Cardiac muscle cell (in vitro differentiated cells and primary cell): ENCODE measurements around the gene WRAP73. TPM values are rescaled to one million over a fixed set of nuclear protein-coding genes. Genes with fewer than 3 reads are reported as not detected.

Source experiments
- DNase-seq, 2 donors: peaks; one replicate each; pipeline versions ENCODE4 v3.0.0 to v3.0.0-alpha.2; 2010 to 2017; ENCODE audit warnings: low read depth in 1 of 2, low spot score in 1 of 2
- H3K27ac ChIP-seq: fragments of 200-600 bp; sonication (generic); 2 replicates; pipeline ENCODE4 v1.5.1; 2016
- H3K27me3 ChIP-seq: fragments of 200-600 bp; sonication (generic); 2 replicates; pipeline ENCODE4 v1.6.0; 2016; ENCODE audit warnings: control low read depth
- H3K36me3 ChIP-seq: fragments of 200-600 bp; sonication (generic); 2 replicates; pipeline ENCODE4 v1.5.1; 2016; ENCODE audit warnings: control low read depth
- H3K4me1 ChIP-seq: fragments of 200-600 bp; sonication (generic); 2 replicates; pipeline ENCODE4 v1.8.1; 2017; ENCODE audit warnings: low read depth, mild to moderate bottlenecking, mixed run types
- H3K4me3 ChIP-seq: fragments of 200-600 bp; sonication (generic); 2 replicates; pipeline ENCODE4 v1.5.1; 2016; ENCODE audit warnings: mild to moderate bottlenecking
- H3K9me3 ChIP-seq: fragments of 200-600 bp; sonication (generic); 2 replicates; pipeline ENCODE4 v1.5.1; 2017; ENCODE audit warnings: low read depth, mild to moderate bottlenecking, control low read depth
- polyA plus RNA-seq: library from polyadenylated mRNA; unstranded; fragments of >200 nt; fragmentation: Nextera tagmentation; extraction: Ambion mirVana; gene quantifications from 2 replicates; pipeline ENCODE4 v1.2.1, GENCODE V29; 2016
- total RNA-seq: library from RNA; depleted of rRNA; stranded (reverse); fragments of >200 nt; gene quantifications from 2 replicates; pipeline ENCODE4 v1.2.3, GENCODE V29; 2016
- TF ChIP-seq, protein P1 (sequence below): IDR thresholded peaks from 2 replicates; pipeline ENCODE4 v1.5.1; 2012; ENCODE audit warnings: low read depth, mild to moderate bottlenecking, low read length

WRAP73 gene
- total and polyA plus RNA-seq, 2 experiments from 2014 or later: 21.6 to 25.9 TPM

DNA sequence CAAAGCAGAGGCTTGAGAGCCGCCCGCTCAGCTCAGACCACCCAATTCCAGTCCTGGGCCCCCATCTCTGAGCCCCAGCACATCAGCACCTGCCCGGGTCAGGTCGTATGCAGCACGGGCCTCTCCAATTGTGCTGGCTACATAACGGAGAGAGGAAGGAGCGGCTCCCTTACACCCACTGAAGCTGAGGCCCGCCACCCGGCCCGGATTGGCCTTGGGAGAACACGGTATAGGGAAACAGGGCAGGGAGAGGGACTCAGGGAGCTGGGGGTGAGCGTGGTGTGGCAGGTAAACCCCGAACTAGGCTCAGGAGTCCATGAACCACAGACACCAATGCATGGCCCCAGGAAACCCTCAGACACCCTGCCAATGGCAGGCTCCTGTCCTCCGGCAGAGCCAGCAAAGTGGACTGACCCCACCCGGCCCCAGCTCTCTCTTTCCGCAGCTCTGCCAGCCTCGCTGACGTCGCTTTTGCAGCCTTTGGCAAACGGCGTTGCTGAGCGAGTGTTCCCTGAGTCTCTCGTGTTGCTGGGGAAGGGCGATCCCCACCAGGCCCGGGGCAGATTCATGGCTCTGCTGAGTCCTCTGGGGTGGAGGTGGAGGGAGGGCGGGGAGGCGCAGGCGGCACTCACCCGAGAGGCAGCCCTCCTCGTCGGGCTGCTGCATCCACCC, 55.1 kb downstream of the WRAP73 start:
- no peaks in the 10 kb centered on the region for H3K36me3 ChIP-seq
- TF ChIP-seq, protein P1, sequence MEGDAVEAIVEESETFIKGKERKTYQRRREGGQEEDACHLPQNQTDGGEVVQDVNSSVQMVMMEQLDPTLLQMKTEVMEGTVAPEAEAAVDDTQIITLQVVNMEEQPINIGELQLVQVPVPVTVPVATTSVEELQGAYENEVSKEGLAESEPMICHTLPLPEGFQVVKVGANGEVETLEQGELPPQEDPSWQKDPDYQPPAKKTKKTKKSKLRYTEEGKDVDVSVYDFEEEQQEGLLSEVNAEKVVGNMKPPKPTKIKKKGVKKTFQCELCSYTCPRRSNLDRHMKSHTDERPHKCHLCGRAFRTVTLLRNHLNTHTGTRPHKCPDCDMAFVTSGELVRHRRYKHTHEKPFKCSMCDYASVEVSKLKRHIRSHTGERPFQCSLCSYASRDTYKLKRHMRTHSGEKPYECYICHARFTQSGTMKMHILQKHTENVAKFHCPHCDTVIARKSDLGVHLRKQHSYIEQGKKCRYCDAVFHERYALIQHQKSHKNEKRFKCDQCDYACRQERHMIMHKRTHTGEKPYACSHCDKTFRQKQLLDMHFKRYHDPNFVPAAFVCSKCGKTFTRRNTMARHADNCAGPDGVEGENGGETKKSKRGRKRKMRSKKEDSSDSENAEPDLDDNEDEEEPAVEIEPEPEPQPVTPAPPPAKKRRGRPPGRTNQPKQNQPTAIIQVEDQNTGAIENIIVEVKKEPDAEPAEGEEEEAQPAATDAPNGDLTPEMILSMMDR: no peak
- H3K27ac ChIP-seq: no peak overlapping the region
- DNase-seq: no peak
- no peaks in the 10 kb centered on the region for H3K27me3 ChIP-seq
- no peak overlapping the region for H3K4me3 ChIP-seq
- peaks cover 17% of the 10 kb centered on the region for H3K4me1 ChIP-seq
- H3K9me3 ChIP-seq: no peaks in the 10 kb centered on the region

DNA sequence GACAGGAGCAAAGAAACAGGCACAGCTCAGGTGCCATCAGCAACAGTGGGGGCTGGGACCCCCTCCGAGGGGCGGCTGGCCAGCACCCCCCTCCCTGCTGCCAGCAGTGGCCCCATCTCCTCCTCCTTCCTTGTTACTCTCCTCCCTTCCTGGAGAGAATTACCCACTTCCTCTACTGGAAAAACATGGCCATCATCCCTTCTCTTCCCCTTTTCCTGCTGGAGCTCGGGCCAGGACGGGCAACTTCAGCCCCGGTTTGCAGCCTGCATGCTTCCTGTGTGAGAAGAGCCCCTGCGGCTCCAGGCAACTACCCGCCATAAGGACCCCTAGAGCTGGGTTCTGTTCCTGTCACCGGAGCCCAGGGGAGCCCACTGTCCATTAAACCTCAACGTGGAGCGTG, 56.2 kb downstream of the WRAP73 start:
- no peak overlapping the region for H3K27ac ChIP-seq
- no peak overlapping the region for H3K4me3 ChIP-seq
- peaks cover 14% of the 10 kb centered on the region for H3K4me1 ChIP-seq
- H3K36me3 ChIP-seq: no peaks in the 10 kb centered on the region
- no peaks in the 10 kb centered on the region for H3K27me3 ChIP-seq
- H3K9me3 ChIP-seq: no peaks in the 10 kb centered on the region
- TF ChIP-seq, protein P1: no peak
- no peak for DNase-seq

DNA sequence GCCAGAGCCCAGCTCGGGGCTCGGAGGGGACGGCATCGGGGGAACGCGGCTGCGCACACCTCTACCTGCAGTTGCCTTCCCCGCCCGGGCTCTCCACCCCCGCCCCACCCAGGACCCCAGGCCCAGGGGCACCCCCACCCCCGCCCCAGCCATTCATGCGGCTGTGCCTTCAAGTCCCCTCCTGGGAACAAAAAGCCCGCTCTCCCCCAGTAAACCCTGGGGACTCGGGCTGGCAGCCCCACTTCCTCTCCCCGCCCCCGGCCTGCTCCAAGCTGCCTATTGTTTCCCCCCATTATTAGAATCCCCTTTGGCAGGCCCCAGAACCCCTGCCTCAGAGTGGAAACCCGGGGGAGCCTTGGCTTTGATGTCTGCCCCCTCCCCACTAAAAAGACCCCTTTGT, 56.6 kb downstream of the WRAP73 start:
- H3K4me3 ChIP-seq: no peak overlapping the region
- H3K27me3 ChIP-seq: no peaks in the 10 kb centered on the region
- peaks cover 10% of the 10 kb centered on the region for H3K4me1 ChIP-seq
- H3K27ac ChIP-seq: no peak overlapping the region
- DNase-seq: no peak
- H3K9me3 ChIP-seq: no peaks in the 10 kb centered on the region
- TF ChIP-seq, protein P1: no peak
- H3K36me3 ChIP-seq: no peaks in the 10 kb centered on the region

DNA sequence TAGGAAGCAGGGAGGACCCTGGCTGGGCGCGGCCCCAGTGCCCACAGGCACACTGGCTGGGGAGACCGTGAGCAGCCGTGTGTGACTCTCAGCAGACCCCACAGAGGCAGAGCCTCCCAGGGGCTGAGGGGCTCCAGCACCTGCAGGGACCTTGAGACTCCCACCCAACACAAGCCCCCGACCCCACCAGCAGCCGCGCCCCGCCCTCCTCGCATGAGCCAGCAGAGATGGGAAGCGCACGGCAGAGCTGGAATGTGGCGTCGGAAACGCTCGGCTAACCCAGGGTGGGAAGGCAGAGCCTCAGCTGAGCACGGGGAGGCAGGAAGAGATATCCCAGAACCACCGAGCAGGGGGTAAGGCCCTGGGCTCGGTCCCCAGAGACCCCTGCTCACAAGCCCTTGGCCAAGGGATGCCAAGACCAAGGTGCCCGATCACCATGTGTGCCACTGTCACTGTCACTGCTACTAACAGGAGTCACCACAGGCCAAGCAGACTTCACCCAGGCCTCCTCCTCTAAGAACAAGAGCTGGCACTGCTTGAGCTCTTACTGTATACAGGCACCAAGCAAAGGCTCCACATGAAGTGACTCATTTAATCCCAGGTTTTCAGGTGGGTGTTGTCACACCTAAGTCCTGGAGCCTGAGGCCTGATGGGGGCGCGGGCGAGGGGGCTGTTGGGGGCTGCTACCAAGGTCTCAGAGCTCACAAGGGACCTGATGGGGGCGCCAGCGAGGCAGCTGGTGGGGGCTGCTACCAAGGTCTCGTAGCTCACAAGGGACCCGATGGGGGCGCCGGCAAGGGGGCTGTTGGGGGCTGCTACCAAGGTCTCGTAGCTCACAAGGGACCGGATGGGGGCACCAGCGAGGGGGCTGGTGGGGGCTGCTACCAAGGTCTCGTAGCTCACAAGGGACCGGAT, 58.7 kb downstream of the WRAP73 start:
- TF ChIP-seq, protein P1: no peak
- Histone ChIP-seq H3K27ac (no peak overlapping the region), H3K36me3 (no peaks in the 10 kb centered on the region), H3K9me3 (no peaks in the 10 kb centered on the region), H3K4me3 (no peak overlapping the region), H3K4me1 (no peaks in the 10 kb centered on the region), H3K27me3 (no peaks in the 10 kb centered on the region)
- DNase-seq: no peak

DNA sequence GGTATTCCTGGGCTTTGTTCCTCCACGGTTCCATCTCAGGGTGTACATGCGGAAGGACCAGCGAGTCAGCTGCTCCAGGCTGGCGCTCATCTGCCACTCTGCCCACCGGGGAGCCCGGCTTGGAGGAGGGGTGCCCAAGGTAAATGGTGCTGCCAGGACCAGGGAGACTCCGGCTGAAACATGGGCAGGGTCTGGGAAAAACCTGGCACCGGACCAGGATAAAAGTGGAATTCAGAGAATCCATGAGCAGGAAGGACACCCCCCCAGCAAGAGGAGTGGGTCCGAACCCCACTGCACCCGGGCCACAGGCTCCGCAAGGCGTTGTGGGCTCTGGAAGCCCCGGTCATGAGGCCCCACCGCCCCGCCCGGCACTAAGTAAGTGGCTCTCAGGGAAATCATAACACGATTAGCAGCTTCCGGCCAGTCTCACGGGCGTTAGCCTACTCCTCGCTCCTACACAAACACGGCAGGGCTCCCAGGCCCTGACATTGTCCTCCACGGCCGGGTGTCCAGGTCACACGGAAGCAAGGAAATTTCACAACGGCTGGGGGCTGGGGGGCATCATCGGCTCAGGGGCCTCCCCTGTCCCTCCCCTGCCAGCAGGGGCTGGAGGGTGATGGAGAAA, 59.7 kb downstream of the WRAP73 start:
- peak in 1 of 2 donors; percentile 43 for DNase-seq
- Histone ChIP-seq H3K9me3 (no peaks in the 10 kb centered on the region), H3K27me3 (no peaks in the 10 kb centered on the region), H3K4me3 (no peak overlapping the region), H3K27ac (no peak overlapping the region), H3K4me1 (no peaks in the 10 kb centered on the region), H3K36me3 (no peaks in the 10 kb centered on the region)
- TF ChIP-seq, protein P1: no peak
